GM12874 (cell line): ENCODE data around the gene TANGO2.

Source experiments
- TF ChIP-seq, protein P1 (sequence below): IDR thresholded peaks from 2 replicates; pipeline ENCODE4 v1.5.1; 2011; ENCODE audit warnings: low read depth, mild to moderate bottlenecking, control low read depth, low read length, moderate library complexity; ENCODE audit not compliant: insufficient read depth

Gene TANGO2

GRCh38 chr22:20036535-20037392, 15.9 kb downstream of the TANGO2 start:
- TF ChIP-seq, protein P1, sequence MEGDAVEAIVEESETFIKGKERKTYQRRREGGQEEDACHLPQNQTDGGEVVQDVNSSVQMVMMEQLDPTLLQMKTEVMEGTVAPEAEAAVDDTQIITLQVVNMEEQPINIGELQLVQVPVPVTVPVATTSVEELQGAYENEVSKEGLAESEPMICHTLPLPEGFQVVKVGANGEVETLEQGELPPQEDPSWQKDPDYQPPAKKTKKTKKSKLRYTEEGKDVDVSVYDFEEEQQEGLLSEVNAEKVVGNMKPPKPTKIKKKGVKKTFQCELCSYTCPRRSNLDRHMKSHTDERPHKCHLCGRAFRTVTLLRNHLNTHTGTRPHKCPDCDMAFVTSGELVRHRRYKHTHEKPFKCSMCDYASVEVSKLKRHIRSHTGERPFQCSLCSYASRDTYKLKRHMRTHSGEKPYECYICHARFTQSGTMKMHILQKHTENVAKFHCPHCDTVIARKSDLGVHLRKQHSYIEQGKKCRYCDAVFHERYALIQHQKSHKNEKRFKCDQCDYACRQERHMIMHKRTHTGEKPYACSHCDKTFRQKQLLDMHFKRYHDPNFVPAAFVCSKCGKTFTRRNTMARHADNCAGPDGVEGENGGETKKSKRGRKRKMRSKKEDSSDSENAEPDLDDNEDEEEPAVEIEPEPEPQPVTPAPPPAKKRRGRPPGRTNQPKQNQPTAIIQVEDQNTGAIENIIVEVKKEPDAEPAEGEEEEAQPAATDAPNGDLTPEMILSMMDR, result no peak

GRCh38 chr22:20037419-20037818, 16.5 kb downstream of the TANGO2 start:
- TF ChIP-seq, protein P1, result no peak

GRCh38 chr22:20038574-20038973, 17.7 kb downstream of the TANGO2 start:
- TF ChIP-seq, protein P1, result no peak

- TF ChIP-seq, protein P1, result no peak
Measured at GRCh38 chr22:20039683-20040325, 18.9 kb downstream of the TANGO2 start.

DNA sequence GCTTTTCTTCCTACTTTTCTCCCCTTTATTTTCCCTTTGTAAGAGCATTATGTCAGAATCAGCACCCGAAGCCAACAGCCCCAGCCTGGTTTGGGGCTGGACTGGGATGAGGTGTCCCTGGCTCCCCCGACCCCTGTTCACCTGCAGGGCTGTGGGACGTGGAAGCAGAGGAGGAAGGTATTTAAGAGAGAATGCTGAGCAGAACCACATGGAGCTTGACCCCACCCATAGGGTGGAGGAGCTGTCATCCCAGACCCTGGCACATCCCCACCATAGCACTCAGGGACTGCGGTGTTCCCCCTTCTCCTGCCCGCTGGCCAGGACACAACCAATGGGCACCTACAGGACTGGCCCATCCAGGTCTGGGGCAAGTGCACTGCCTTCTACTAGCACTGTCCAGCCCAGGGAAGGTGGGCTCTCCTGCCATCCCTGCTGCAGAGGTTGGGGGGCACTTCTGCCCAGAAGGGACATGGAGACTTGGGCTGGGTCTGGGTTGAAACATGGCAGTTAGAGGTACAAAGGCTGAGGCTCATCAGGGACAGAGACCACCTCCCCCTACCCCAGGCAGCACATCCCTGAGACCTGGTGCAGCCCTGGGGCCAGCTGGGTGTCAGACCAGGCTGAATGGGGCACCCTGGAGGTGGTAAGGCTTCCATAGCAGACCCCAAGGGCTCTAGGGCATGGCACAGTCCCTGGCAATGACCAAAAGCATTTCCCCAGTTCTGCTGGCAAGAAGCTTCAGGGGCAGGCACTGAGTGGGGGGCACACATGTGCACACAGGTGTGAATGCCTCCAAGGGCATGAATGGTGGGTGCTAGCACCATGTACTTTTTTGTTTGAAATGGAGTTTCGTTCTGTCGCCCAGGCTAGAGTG, 19.7 kb downstream of the TANGO2 start:
- TF ChIP-seq, protein P1, result no peak

DNA sequence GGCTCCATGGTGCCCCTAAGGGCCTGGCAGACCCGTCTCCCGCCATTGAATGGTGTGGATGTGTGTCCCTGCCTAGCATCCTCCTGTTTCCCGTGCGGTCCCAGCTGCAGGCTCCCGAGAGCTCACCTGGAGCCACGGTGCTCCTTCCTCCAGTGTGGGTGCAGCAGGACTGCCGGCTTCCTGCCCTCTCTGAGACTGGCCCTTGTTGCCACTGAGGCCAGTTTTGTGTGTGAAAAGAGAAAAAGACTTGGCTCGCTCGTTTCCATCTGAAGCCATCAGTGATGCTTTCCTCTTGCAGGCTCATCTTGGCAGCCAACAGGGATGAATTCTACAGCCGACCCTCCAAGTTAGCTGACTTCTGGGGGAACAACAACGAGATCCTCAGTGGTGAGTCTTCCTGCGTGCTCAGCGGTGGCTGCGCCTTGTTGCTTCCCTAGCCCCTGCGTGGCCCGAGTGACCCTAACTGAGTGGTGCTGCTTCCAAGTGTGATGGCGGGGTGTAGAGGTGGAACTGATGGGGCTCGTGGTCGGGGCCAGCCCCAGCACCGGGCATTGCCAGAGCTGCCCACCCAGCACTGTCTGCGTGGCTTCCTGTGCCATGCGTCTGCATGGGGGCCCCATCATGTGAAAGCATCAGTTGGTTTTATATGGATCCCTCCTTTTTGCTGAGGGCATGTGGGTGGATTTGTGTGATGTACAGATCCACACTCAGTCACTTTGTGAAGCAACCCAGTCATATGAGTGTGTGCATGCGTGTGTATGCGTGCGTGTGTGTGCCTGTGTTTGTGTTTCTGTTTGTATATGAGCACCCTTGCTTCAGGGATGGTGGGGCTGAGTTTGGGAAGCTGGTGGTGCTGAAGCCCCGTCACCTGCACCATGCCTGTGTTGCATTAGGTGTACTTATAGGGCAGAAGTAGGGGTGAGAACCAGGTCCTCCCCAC, 22.4 kb downstream of the TANGO2 start:
- TF ChIP-seq, protein P1, result no peak
